NCI-H524 (cell line): Measurements from ENCODE around the gene STYXL2.

ENCODE experiments used
- DNase-seq, 2 experiments: peaks; one replicate each; lab custom pipeline; 2025; lab: John Stamatoyannopoulos, UW

STYXL2 gene

DNA sequence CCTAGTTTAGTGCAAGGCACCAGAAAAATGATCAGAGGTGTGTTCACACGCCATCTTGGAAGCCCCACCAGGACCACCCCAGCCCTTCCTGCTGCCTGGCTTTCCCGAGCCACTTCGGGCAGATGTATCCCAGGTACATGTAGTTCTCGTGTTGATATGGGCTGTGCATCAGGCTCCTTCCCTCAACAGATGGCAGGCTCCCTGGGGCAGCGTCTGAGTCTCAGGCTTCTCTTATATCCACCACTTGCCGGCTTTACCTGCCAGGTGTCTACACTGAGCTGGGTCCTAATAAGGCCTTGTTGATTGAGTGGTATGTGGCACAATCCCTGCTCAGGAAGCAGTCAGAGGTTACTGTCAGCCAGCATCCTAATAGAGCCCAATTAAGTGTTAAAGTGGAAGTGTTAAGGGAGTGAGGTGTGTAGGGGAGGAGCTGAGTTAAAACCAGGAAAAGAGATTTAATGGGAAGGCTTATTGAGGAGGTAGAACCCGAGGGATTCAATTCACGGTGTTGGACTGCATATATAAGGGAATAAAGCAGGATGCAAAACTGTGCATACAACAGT is 12.2 kb upstream of the STYXL2 start:
- peak; percentile 45 to 78 for DNase-seq

DNA sequence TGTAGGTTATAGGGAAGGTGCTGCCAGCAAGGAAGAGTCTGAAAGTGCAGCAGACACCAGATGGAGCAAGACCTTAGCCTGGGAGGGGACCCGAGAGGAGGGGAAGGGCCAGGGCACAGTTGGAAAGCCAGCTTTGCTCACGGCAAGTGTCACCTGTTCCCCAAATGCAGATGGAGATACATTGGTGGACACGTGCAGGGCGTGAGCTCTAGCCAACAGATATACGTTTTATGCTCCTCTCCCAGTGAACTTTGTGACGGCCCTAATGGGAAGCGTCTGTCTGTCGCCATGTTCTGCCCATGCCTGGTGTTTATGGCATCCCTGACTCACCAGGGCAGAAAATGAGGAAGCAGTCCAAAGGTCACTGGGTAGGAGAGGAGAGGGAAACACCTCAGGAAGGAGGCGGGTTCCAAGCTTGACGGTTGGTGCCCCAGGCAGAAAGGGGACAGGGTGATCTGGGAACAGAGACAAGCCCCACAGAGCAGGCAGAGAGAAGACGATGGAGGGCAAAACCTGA is 11.3 kb upstream of the STYXL2 start:
- peak; percentile 32 to 75 for DNase-seq

DNA sequence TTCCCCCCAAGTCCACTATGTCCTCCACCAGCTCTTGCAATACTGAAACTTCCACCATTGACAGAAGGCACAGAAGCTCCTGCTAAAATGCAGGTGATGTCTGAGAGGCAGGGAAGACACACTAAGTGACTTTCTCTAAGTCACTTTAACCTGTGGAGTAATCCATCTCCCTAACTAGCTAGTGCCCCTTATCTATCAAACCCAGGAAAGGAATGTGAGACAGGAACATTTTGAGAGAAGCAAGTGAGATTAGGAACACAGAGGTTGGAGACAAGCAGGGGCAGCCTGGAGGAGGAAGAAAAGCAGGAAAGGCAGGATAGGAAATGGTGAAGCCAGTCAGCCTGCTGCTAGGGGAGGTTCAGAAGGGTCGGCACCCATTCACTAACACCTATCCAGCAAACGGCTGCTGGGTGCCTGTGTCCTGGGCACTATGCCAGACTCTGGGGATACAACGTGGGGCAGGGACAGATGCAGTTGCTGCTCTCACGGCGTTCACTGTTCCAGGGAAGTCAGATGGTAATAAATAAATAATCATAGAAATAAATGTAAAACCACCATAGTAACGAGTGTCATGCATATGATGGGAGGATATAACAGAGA is 10.7 kb upstream of the STYXL2 start:
- peak in 1 of 2 experiments; percentile 67 for DNase-seq

DNA sequence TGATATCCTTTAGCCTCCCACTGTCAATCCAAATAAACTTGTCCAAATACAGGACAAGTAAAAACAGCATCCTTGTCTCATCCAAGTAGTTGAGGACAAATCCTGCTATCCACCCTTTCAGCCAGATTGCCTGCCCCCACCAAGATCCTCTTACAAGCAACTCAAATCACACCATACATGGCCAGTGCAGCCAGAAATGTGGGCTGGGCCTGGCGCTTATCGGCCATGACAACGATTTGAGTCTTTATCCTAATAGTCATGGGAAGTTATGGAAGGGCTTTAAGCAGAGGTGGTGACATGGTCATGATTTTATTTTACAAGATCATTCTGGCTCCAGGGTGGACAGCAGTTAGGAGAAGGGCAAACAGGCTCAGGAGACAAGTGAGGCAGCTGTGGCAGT is 10.0 kb upstream of the STYXL2 start:
- peak in 1 of 2 experiments; percentile 15 for DNase-seq

DNA sequence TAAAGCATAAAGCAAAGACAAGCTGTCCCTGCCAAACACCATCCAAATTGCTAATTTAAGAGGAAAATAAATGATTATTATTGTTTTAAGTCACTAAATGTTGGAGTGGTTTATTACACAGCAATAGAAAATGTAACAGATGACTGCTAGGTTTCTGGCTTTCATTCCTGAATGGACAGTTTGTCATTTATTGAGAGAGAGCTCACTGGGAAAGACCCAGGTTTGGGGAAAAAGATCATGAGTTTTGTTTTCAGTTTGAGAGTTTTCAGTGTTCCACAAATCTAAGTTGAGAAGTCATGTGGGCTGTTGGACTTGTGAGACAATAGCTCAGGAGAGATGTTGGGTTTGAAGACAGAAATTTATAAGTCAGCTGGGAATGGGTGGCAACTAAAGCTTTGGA is 9.1 kb upstream of the STYXL2 start:
- no peak for DNase-seq

DNA sequence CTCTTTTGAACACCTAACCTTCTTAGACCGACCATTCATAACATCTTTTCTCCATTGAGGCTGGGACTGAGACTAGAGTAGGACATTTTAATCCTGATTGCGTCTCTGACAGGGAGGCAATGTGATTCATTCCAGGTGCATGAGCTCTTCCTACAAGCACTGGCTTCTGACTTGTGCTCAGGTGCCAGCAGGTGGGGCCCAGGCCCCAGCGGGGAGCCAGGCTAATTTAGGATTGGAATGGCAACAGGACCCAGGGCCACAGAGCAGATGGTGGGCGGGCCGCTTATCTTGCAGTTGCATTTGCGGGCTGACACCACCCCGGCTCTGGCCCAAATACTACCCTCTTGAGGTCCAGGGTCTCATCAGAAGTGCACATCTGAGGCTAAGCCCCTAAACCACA is 7.8 kb upstream of the STYXL2 start:
- peak in 1 of 2 experiments; percentile 6 for DNase-seq

DNA sequence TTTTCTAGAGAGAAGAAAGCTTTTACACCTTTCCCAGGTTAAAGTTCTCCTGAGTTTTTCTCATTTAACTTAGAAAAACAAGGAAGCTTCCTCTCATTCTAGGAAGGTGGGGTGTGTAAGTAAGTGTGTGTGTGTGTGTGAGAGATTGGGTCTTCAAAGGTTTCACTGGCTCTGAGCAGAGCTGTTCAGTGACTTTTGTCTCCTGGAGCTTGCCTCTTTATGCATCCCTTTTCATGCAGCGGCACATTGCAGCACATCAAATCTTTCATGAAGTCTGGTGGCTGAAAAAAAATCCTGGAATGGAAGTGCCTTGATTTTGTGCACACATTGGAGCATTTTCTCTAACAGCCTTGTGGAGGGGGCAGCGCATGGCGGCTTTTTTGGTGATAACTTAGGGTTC is 7.1 kb upstream of the STYXL2 start:
- no peak for DNase-seq

DNA sequence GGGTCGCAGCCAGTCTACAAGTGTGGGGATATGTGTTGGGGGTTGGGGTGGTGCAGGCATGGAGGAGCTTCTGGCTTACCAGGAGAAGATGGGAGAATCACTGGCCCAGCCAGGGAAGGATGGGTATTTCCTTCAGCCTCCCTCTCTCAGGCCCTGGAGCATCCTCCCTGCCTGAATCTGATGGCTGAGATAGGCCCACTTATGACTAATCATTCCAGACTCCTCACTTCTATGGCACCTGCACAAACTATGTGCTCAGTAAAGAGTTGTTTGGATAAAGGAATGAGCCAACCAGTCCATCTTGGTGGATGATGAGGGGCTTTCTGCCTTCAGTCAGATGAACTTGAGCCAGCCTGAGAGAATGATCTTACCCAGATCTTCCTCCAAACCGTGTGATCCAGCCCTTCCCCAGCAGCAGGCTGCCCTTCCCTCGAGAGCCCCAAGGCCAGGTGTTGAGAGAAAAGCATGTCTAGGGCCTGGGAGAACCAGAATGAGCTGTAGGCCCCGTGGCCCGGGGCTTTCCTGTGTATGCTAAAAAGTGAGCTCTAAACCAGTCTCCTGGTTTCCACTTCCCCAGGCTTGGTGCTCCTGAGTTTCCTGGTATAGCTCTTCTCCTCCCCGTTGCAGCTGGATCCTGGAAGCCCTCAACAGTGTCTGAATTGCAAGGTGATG is 5.0 kb upstream of the STYXL2 start:
- DNase-seq: no peak

DNA sequence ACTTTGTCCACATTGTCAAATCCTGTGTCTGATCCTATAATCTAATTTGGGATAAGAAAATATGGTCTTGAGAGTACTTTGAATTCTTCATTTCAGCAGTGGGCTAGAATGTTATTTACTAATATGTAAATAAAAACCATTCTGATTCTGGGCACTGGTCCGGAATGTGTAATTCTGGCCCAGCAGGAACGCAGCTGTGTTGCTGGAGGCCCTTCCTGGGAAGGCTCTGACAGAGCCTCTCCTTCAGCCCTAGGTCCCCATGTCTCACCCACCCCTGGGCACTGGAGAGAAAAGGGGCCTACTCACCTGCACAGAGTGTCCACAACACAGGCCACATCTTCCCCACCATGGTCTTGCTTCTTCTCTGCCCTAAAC is 3.9 kb upstream of the STYXL2 start:
- no peak for DNase-seq

DNA sequence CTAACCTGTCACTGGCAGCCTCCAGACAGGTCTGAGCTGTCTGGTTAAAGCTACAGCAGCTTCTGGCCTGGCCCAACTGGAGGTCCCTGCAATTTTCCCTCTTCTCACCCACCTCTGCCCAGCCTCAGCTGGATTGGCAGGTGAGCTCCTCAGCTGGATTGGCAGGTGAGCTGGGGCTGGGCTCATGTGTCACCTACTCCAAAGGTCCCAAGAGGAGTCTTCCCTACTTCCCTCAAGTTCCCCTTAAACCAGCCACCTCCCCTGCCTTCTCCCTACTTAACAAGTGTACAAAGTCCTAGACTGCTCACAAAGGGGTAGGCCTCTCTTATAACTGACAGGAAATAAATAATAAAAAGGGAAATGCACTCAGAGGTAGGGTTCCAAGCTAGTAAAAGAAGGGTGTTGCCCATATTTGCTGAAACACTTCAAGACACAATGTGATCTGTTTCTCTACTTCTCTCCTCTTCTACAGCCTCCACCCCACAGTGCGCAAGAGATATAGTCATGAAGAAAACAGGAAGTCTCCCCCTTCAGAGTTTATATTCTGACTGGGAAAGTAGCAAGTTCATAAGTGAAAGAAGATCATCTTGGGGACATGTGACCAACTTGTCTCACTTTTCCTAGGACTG is 3.4 kb upstream of the STYXL2 start, which contains the start of gene GPA33:
Gene GPA33, minus strand, starts transcription at position 64 of the 629 bp plus-strand sequence. CDS start 90 bp downstream, outside the sequence.
- no peak for DNase-seq

DNA sequence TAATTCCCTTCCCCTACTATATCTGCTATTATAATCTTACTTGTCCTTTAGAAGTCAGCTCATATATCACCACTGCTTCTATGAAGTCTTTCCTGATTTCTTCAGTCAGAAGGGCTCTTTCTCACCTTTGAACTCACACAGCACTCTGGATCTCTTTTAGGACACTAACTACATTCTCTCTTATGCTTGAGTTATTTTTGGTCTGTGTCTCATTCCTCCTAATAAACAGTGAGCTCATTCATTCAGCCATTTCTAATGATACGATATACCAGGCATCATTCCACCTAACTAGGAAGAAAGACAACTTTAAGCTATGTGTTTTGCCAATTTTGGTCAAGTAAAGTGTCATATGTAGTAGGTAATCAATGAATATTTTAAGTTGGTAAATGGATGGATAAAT is 1.2 kb upstream of the STYXL2 start:
- no peak for DNase-seq

DNA sequence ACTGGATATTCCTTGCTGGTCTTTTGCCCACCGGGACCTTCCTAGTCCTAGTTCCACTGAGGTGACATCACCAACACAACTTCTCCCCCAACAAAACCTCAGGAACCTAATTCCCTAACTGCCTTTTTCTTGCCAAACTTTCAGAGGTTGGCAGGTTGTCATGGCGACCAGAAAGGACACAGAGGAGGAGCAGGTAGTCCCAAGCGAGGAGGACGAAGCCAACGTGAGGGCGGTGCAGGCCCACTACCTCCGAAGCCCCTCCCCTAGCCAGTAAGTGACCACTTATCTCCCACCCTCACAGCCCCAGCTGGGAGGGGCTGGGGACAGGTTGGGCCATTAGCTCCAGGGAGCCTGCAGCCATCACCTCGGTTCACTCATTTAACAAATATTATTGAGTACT is 815 bp downstream of the STYXL2 start:
- no peak for DNase-seq

DNA sequence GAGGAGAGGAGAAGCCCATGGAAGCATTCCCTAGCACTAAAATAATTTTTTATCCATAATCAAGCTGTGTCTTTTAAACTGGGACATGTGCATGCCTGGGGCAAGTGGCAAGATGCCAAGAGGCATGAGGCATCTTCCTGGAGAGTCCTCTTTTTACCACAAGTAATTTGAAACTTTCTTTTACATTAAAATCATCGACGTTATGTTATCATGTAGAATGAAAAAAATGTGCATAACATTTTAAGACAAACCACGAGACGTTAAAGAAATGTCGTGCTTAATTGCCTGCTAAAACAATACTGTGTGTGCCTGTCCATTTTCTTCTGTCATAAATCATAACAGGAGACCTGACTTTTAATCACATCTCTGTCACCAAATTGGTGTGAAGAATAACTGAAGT is 1.5 kb downstream of the STYXL2 start:
- DNase-seq: no peak

DNA sequence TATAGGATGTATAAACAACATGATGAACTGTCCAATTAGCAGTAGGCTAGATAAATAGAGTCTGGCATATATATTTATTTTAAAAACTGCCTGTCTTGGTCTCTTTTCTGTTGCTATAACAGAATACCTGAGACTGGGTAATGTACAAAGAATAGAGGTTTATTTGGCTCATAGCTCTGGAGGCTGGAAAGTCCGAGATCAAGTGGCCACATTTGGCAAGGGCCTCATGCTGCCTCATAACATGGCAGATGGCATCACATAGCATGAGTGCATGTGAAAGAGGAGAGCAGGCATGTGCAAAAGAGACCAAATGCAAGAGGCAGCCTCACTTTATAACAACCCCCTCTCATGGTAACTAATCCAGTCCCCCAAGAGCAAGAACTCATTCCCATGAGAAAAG is 6.0 kb downstream of the STYXL2 start:
- DNase-seq: peak in 1 of 2 experiments; percentile 29

DNA sequence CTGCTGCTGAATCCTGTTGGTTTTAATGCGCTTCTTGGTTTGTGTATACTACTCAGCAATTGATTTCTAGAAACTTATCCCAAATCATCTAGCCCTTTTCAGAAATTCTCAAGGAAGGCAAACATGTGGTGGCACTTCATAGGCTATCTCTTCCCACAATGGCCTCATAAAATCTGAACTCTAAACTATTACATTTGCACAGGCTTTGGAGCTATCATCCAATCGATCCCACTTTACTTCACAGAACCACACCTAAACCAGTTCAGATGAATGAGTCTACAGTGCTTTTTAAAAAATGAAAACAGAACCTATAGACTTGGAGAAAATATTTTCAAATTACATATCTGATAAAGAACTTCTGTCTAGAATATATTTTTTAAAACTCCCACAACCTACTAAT is 6.9 kb downstream of the STYXL2 start:
- DNase-seq: no peak

DNA sequence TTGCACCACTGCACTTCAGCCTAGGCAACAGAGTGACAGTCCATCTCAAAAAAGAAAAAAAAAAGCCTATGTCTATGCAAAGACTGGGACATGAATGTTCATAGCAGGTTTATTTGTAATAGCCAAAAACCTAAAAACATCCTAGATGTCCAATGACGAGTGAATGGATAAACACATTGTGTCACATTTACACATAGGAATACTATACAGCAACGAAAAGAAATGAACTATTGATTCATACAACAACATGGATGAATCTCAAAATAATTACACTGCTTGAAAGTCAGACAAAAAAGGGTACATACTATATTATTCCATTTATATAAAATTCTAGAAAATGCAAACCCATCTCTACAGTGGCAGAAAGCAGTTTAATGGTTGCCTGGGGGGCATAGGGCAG is 7.9 kb downstream of the STYXL2 start:
- no peak for DNase-seq

DNA sequence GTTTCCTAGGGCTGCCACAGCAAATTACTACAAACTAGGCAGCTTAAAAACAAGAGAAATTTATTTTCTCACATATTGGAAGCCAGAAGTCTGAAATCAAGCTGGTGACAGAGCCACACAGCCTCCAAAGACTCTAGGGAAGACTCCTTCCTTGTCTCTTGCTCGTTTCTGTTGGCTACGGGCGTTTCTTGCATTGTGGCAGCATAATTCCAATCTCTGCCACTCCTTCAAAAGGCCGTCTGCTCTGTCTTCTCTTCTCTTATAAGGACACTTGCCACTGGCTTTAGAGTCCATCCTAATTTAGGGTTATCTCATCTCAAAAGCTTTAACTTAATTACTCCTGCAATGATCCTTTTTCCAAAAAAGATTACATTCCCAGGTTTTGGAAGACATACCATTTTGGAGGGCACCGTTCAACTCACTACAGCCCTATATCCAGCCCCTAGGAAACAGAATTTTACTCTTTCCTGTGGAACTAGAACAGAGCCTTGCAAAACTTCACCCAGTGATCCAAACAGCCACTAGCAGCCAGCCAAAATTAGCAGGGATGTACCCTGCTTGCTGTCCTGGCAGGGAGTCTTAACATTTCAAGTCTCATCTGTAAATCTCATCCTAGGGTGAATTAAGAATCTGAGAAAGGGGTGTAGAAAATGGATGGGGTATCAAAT is 9.2 kb downstream of the STYXL2 start:
- no peak for DNase-seq

DNA sequence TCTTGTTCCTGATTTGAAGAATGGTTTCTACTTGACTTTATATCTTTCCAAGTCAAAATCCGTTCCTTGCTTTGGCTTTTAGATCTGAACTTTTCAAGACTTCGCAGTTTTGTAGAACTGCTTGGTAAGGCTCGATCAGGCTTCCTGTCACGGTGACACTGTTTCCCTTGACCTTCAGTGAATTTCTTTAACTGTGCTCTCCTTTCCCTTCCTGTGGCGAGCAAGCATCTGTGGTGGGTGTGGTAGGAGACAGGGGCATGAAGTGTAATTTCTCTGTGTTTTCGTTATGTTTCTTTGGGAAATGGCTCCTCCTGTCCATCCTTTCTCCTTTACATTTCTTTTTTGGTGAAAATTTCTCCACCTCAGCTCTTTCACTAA is 10.4 kb downstream of the STYXL2 start:
- DNase-seq: no peak

DNA sequence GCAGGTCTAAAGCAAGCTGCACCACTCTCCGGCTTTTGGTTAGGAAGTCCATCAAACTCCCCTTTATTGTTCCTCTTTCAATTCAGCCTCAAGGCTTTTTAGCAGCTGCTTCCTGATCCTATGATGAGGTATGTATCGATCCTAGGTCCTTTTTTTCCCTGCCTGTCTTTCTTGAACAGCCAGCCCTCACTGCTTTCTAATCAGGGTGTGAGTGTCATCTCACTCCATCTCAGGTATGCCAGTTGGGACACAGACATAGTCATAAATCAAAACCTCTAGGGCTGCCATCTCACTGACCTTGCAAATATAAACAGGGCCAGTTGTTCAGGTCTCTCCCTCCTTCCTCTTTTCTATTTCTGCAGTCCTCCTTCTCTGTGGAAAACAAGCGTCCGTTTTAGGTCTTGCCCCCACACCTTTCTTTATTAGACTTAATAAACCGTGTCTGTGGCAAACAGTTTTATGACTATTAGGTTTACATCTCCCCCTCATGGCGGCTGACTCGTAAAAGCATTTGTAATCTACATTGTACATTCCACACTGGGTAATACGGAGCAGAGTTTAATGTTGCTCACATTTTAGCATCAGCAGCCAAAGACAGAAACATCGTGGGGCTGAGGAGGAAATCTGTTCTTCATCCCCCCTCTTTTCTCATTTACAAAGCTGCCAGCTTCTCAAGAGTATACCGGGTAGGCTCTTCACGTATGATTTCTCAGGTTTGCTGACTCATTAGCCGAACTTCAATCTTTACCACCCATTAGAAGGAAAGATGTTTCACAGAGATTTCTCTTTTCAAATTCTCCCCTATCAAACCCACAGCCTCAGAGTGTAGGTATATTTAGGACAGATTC is 11.6 kb downstream of the STYXL2 start:
- DNase-seq: no peak

DNA sequence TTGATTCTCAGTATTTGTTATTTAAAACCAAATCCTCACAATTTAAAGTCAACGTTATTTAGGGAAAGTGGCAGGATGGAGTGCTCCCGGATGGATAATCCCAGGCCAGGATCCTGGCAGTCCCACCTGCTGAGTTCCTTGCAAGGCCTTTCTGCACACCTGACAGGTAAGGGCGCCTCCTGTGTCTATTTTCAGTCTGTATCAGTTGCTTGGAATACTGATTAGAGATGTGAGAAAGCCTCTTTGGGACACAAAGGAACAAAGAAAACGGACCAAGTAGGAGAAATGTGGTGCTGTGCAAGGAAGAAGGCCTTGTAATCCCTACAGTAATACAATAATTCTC is 12.2 kb downstream of the STYXL2 start:
- DNase-seq: no peak

DNA sequence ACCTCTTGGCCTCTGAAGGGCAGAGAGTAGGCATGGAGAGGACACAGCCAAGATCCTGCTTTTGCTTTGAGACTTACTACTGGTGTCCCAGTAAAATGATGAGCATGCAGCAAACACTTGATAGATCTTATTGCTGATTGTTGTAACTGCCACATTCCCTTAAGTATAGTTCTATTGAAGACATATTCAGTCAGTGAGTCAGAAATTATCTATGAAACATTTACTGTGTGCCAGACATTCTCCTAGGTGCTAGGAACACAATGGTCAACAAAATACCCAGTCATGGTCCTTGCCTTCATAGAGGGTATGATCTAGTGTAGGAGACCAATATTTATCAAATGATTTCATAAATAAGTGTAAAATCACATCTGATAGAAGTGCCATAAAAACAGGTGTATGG is 13.6 kb downstream of the STYXL2 start:
- DNase-seq: no peak

DNA sequence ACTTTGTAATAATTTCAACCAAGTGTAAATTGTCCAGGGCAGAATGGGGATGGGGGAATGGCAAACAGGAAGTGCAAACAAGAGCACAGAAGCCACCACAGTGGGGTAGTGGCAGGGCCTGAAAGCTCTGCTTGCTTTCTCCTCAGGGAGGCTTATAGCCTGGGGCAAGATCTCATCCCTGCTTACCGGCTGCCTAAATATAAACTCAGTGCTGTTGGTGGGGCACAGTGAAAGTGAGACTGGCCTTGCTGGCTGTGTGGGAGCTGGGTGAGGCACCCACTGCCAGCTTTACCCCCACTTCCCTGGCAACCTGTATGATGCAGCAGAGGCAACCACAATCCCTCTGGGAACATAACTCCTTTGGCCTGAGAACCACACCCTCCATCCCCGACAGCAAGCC is 15.2 kb downstream of the STYXL2 start:
- no peak for DNase-seq
